Urothelium cell line (cell line): Measurements from ENCODE around the gene GLRA3.

Experiments
- DNase-seq: peaks from one replicate; pipeline ENCODE4 v3.0.0; 2011; ENCODE audit warnings: low spot score, mixed read lengths
- FAIRE-seq: peaks from 2 replicates; lab custom pipeline; 2011; peaks lifted over from hg19 to GRCh38; lab: Jason Lieb, UNC

Gene GLRA3

DNA sequence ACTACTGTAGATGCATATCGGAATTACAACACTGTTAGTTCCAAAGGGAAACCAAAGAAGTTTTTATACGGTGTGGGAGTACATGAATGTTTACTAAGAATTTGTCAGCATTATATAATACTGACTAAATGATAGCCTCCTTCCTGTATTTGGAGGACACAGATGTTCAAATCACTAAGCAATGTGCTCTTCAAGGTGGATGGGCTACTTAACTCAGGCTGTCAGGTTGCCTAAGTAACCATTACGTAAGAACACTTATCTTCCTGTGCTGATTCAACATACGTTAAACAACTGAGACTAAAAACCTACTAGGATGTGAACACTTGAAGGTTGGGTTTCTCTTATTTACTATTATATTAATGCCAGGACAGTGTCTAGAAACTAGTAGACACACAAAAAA is 224.8 kb downstream of the GLRA3 start:
- DNase-seq (no peak), FAIRE-seq (no peak)

DNA sequence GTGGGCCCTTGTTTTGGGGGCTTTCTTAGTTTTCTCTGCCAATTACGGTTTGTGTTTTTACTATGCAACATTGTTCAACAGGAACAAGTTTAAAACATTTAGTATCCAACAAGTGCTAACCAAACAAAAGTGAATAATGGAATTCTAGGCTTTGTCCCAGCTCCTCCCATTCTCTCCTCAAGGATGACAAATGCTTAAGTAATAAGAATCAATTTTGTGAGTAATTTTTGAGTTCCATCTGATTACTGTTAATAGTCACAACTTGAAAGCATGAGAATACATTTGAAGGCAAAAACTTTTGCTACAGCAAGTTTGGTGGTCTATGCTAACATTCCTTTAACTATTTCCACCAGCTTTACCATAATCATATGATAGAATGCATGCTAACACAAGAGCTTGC is 228.7 kb downstream of the GLRA3 start:
- DNase-seq = no peak
- FAIRE-seq = no peak

DNA sequence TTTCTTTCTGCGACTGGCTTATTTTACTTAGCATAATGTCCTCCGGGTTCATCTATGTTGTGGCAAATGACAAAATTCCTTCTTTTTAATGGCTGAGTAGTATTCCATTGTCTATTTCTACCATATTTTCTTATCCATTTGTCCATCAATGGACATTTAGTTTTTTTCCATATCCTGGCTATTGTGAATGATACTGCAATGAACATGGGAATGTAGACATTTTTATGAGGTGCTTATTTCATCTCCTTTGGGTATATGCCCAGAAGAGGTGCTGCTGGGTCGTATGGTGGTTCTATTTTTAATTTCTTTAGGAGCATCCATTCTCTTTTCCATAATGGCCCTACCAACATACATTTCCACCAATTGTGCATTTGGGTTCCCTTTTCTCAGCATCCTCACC is 230.2 kb downstream of the GLRA3 start:
- FAIRE-seq = no peak

DNA sequence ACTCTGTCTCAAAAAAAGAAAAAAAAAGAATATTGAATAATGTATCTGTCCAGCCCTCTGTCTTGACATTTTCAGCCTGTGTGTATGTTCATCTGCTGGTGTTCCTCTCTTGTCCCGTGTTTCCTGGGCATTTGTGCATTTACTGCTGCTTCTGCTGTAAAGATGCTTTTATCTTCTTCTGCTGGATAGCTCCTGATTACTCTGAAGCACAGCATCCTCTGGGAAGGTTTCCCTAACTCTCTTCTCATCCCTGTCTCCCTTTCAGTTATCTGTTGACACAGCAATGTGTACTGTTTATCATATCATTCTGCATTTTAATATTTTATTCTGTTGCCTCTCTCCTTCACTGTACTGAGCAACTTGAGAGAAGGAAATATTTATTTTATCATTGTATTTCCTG is 232.5 kb downstream of the GLRA3 start:
- no peak for FAIRE-seq
- no peak for DNase-seq

More for the DNA sequence above, 230.2 kb downstream of the GLRA3 start:
- DNase-seq = no peak

DNA sequence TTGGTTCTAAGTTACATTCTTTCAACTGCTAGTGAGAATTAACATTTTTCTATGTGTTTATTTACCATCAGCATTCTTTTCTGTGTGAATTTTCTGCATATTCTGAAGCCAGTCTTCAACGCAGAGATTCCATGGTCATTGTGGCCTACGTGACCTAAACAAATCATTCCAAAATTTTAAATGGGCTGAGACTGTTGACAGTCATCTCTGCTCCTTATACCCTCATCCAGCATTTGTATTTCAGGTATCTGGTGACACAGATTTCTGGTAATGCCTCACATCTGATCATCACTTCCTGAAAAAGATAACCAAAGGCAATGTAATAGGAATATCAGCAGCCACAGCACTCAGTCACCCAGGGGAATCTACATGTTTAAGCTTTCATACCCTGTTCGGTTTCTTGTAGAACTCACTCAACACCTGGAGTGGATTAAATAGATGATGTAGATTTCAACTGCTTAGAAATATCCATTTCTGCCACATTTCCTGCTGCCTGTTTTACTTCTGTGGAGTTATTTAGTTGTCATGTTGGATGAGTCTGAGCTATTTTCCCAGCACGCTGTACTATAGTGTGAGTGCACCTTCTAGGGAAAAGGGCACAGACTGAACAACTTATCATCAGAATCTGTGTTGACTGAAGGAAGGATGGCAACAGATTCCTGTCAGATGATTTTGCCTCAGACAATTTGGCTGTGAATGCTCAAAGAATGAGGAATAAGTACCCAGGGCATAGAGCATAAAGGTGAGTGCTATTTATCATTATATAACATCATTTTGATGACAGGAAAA is 233.7 kb downstream of the GLRA3 start:
- no peak for FAIRE-seq

DNA sequence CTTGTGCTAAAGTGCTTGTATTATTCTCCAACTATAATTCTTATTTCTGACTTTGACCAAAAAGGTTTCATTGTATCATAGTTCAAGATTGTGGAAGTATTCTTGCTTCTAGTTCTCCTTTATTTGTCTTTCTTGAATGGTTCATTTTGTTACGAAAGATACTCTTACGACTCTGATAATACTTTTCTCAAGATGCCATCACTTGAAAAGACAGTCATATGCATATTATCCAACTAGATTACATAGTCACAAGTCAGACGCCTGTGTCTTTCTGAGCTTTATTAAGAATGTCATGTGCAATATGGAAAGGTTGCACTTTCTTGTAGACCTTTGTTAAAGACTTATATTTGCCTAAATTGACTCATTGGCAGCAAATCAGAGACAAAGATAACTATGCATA is 235.3 kb downstream of the GLRA3 start:
- FAIRE-seq = no peak

More for the DNA sequence above, 233.7 kb downstream of the GLRA3 start:
- no peak for DNase-seq

DNA sequence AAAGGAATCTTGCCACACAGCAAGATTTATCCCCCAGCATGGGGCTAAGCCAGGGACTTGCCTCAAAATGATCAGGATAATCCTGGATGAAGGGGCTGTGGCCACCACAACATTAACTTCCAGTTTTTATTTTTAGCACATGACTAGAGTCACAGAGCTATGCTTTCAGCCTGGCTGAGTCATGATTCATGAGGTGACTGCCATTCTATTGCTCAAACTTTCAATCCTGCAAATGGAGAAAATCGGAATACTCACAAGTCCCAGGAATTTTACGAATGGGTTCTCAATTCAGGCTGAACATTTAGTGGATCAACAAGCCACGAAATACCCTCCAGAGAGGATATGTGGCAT is 236.1 kb downstream of the GLRA3 start:
- FAIRE-seq (no peak), DNase-seq (peak; percentile 36)

More for the DNA sequence above, 235.3 kb downstream of the GLRA3 start:
- DNase-seq = no peak

DNA sequence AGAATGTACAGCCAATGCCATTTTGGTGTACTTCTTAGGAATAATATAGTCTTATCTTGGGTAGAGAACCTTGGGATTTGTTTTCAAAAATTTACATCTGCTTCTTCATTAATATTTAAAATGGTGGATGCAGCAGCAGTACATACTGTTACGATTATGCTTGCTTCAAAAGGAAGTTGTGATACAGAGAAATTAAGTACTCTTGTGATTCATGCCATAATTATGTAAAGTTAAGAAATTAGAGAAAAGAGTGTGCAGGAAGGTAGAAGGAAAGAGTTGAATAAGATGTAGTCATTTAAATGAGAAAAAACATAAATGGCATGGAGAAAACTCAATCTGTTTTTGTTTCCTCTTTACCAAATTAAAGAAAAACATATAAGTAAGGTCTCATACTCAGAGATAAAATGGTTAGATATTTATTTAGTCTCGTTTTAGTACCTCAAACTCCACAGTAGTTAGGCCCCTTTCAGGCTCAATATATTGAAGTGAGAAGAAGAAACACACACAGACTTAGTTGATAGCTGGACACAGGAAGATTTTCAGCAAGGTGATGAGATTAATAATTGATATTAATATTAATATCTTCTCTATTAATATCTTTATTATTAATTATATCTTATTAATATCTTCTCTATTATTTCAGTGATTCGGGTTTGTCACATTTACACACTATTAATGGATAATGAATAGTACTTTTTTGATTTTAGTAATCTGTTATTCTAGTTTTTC is 236.6 kb downstream of the GLRA3 start:
- no peak for DNase-seq
- FAIRE-seq = no peak

DNA sequence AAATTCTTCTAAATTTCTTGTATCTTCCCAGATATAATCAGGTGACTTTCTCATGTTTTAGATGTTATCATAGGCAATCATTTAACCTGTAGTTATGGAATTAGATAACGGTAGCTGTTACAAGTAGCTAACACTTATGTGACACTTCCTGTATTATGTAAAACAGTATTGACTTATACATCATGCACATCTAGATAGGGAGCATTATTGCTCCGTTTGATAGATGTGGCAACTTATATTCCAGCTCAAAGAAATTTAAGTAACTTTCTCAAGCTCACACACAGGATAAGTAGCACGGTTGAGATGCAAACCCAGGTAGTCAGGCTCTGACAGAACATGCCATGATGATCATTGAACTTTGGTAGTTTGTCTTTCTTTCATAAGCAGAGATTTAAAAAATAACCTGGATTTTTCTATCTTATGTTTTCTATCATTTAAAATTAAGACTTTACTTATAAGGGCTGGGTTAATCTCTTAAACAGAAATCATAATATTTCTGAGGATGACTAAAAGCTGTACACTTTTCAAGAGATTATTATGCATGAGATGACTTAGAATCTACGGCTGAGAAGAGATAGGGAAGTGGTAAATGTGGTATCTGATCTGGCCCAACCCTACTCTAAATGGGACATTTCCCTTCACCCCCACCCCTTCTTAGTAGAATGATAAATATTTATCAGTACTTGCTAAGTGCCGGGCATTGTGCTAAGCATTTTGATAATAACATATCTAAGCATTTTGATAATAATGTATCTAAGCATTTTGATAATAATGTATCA is 237.6 kb downstream of the GLRA3 start:
- FAIRE-seq = no peak
- DNase-seq = no peak

DNA sequence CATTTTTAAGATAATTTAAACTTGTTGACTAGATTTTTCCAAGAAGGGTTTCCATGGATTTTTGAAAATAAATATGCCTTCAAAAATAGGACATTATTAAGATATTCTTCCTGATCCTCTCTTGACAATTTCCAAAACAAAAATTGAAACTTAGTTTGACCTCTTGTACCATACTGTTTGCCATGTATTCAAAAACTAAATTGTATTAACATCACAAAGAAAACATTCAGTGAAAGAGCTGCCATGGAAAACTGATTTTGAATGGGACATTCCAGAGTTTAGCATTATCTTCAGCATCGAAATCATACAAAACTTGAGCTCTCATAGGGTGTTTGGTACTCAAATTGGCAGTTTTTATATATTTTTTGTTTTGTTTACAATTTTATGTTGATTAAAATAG is 238.7 kb downstream of the GLRA3 start:
- FAIRE-seq = no peak

More for the DNA sequence above, 238.7 kb downstream of the GLRA3 start:
- DNase-seq = no peak
